HEK293 (cell line): Measurements from ENCODE around the gene CBLIF.

Source experiments
- CTCF ChIA-PET: fragments of 350-600 bp; formaldehyde crosslinking; extraction: SDS; loops from one replicate; lab custom pipeline; 2021; ENCODE audit warnings: antibody characterized with exemption; lab: Yijun Ruan, JAX
- POLR2A ChIA-PET: fragments of 300-600 bp; formaldehyde crosslinking; extraction: SDS; loops from one replicate; lab custom pipeline; 2020; ENCODE audit warnings: antibody characterized with exemption, inconsistent platforms; lab: Yijun Ruan, JAX
- H3K27ac ChIP-seq: fragments of 200-500 bp; sonication (Bioruptor generic); 2 replicates; pipeline ENCODE4 v1.5.1; 2014; ENCODE audit warnings: low read depth, low read length, control low read depth, inconsistent platforms; ENCODE audit errors: extremely low read depth
- H3K36me3 ChIP-seq, 2 experiments: fragments of 200-500 bp in 1 of 2; sonication (Bioruptor generic) in 1 of 2; 1 replicate in 1 of 2; 2 replicates in 1 of 2; pipeline ENCODE4 v1.5.1; 2014 to 2017; ENCODE audit warnings: inconsistent platforms in 2 of 2, low read length in 2 of 2; ENCODE audit not compliant: control insufficient read depth in 2 of 2, insufficient read depth in 1 of 2
- H3K4me1 ChIP-seq: fragments of 200-500 bp; sonication (Bioruptor generic); 2 replicates; pipeline ENCODE4 v1.5.1; 2014; ENCODE audit warnings: mild to moderate bottlenecking, low read length, inconsistent platforms; ENCODE audit not compliant: control insufficient read depth, insufficient read depth
- H3K4me3 ChIP-seq: 2 replicates; pipeline ENCODE4 v1.5.1; 2011; ENCODE audit warnings: low read depth, mild to moderate bottlenecking, control low read depth, low read length, moderate library complexity
- H3K9me3 ChIP-seq: fragments of 200-500 bp; sonication (Bioruptor generic); 2 replicates; pipeline ENCODE4 v1.5.1; 2014; ENCODE audit warnings: low read depth, low read length, inconsistent platforms; ENCODE audit not compliant: control insufficient read depth, insufficient read depth
- EGR2 ChIP-seq: fragments of 450-650 bp; formaldehyde crosslinking; IDR thresholded peaks from 2 replicates; pipeline ENCODE4 v1.5.1; 2016; ENCODE audit warnings: low read depth, missing biosample characterization, missing genetic modification characterization
- HOXC10 ChIP-seq: sonication (generic); formaldehyde crosslinking; IDR thresholded peaks from 2 replicates; pipeline ENCODE4 v1.8.1; 2023; ENCODE audit warnings: mild to moderate bottlenecking, missing genetic modification reagents
- KLF10 ChIP-seq: fragments of 450-650 bp; IDR thresholded peaks from 2 replicates; pipeline ENCODE4 v1.5.1; 2018; ENCODE audit warnings: missing biosample characterization, mild to moderate bottlenecking, missing genetic modification characterization
- KLF9 ChIP-seq: fragments of 450-650 bp; formaldehyde crosslinking; IDR thresholded peaks from 2 replicates; pipeline ENCODE4 v1.5.1; 2016; ENCODE audit warnings: missing biosample characterization, missing genetic modification characterization, low read depth
- ZIC2 ChIP-seq: fragments of 450-650 bp; formaldehyde crosslinking; IDR thresholded peaks from 2 replicates; pipeline ENCODE4 v1.5.1; 2016; ENCODE audit warnings: missing biosample characterization, missing genetic modification characterization
- ZNF114 ChIP-seq: fragments of 450-650 bp; formaldehyde crosslinking; IDR thresholded peaks from 2 replicates; pipeline ENCODE4 v1.5.0; 2017; ENCODE audit warnings: missing biosample characterization, missing genetic modification characterization
- ZNF174 ChIP-seq: fragments of 450-650 bp; formaldehyde crosslinking; IDR thresholded peaks from 2 replicates; pipeline ENCODE4 v1.5.0; 2017; ENCODE audit warnings: missing biosample characterization, mild to moderate bottlenecking, missing genetic modification characterization
- ZNF266 ChIP-seq: fragments of 450-650 bp; formaldehyde crosslinking; IDR thresholded peaks from 2 replicates; pipeline ENCODE4 v1.5.1; 2016; ENCODE audit warnings: missing biosample characterization, missing genetic modification characterization, low read depth
- ZNF335 ChIP-seq: fragments of 450-650 bp; formaldehyde crosslinking; conservative IDR thresholded peaks from 2 replicates; pipeline ENCODE4 v1.5.1; 2016; ENCODE audit warnings: missing biosample characterization, missing genetic modification characterization
- ZNF350 ChIP-seq: fragments of 450-650 bp; formaldehyde crosslinking; IDR thresholded peaks from 2 replicates; pipeline ENCODE4 v1.5.0; 2017; ENCODE audit warnings: missing biosample characterization, mild to moderate bottlenecking, missing genetic modification characterization
- ZNF416 ChIP-seq: fragments of 450-650 bp; formaldehyde crosslinking; IDR thresholded peaks from 2 replicates; pipeline ENCODE4 v1.5.1; 2016; ENCODE audit warnings: missing biosample characterization, missing genetic modification characterization
- ZNF621 ChIP-seq: fragments of 450-650 bp; formaldehyde crosslinking; IDR thresholded peaks from 2 replicates; pipeline ENCODE4 v1.5.1; 2017; ENCODE audit warnings: missing biosample characterization, missing genetic modification characterization
- ZNF654 ChIP-seq: fragments of 450-650 bp; formaldehyde crosslinking; IDR thresholded peaks from 2 replicates; pipeline ENCODE4 v1.5.1; 2016; ENCODE audit warnings: low read depth, missing biosample characterization, missing genetic modification characterization
- ZSCAN23 ChIP-seq: fragments of 450-650 bp; formaldehyde crosslinking; IDR thresholded peaks from 2 replicates; pipeline ENCODE4 v1.5.1; 2016; ENCODE audit warnings: missing biosample characterization, missing genetic modification characterization
- TF ChIP-seq, protein P1 (sequence below): fragments of 450-650 bp; IDR thresholded peaks from 2 replicates; pipeline ENCODE4 v1.5.1; 2018; ENCODE audit warnings: missing biosample characterization, missing genetic modification characterization
- TF ChIP-seq, protein P2 (sequence below): fragments of 450-650 bp; formaldehyde crosslinking; IDR thresholded peaks from 2 replicates; pipeline ENCODE4 v1.5.1; 2016; ENCODE audit warnings: missing biosample characterization, missing genetic modification characterization
- TF ChIP-seq, protein P3 (sequence below): fragments of 450-650 bp; formaldehyde crosslinking; IDR thresholded peaks from 2 replicates; pipeline ENCODE4 v1.5.1; 2017; ENCODE audit warnings: missing biosample characterization, missing genetic modification characterization
- TF ChIP-seq, protein P4 (sequence below): fragments of 450-650 bp; formaldehyde crosslinking; IDR thresholded peaks from 2 replicates; pipeline ENCODE4 v1.5.1; 2016; ENCODE audit warnings: missing biosample characterization, missing genetic modification characterization

The CBLIF gene

DNA sequence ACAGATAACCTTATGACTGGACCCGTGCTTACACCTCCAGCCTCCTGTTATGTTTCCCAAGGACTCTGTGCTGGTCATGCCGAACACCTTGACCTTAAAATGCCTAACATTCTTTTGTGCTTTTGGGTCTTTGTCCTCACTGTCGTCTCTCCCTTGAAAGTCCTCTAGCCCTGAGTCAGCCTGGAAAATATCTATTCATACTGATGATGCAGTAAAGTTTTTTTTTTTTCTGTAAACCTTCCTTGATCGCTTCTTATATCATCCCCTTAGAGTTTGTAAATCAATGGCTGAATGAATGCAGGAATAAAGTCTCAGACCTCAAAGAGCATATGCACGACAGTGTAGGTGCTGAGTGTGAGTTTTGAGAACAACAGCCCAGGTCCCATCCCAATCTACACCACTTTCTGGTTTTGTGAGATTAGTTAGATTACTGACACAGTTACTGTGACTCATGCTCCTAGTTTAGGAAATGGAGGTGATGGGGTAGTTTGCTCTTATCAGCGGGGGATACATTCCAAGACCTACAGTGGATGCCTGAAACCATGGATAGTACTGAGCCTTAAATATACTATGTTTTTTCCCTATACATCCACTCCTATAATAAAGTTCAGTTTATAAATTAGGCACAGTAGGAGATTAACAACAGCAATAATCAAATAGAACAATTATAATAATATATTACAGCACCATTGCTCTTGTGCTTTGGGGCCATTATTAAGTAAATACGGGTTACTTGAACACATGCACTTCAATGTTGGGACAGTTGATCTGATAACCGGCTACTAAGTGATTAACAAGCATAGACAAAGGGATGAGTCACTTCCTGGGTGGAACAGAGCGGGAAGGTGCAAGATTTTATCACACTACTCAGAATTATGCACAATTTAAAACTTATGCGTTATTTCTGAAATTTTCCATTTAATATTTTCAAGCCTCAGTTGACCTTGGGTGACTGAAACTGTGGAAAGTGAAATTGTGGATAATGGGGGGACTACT, 12.4 kb upstream of the CBLIF start:
- H3K4me1 ChIP-seq: no peaks in the 10 kb centered on the region
- POLR2A ChIA-PET: no interaction called here
- TF ChIP-seq EGR2 (tag by site-specific recombination): no peak
- TF ChIP-seq, protein P1, sequence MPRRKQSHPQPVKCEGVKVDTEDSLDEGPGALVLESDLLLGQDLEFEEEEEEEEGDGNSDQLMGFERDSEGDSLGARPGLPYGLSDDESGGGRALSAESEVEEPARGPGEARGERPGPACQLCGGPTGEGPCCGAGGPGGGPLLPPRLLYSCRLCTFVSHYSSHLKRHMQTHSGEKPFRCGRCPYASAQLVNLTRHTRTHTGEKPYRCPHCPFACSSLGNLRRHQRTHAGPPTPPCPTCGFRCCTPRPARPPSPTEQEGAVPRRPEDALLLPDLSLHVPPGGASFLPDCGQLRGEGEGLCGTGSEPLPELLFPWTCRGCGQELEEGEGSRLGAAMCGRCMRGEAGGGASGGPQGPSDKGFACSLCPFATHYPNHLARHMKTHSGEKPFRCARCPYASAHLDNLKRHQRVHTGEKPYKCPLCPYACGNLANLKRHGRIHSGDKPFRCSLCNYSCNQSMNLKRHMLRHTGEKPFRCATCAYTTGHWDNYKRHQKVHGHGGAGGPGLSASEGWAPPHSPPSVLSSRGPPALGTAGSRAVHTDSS (tag by site-specific recombination): no peak
- TF ChIP-seq, protein P2, sequence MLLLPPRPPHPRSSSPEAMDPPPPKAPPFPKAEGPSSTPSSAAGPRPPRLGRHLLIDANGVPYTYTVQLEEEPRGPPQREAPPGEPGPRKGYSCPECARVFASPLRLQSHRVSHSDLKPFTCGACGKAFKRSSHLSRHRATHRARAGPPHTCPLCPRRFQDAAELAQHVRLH (tag by site-specific recombination): no peak
- TF ChIP-seq ZNF174 (tag by site-specific recombination): no peak
- TF ChIP-seq ZNF335 (tag by site-specific recombination): no peak
- TF ChIP-seq, all 188 proteins: peak for 0
- no peaks in the 10 kb centered on the region for H3K36me3 ChIP-seq
- H3K27ac ChIP-seq: no peak overlapping the region
- H3K4me3 ChIP-seq: no peak overlapping the region
- CTCF ChIA-PET: no interaction called here
- no peaks in the 10 kb centered on the region for H3K9me3 ChIP-seq

DNA sequence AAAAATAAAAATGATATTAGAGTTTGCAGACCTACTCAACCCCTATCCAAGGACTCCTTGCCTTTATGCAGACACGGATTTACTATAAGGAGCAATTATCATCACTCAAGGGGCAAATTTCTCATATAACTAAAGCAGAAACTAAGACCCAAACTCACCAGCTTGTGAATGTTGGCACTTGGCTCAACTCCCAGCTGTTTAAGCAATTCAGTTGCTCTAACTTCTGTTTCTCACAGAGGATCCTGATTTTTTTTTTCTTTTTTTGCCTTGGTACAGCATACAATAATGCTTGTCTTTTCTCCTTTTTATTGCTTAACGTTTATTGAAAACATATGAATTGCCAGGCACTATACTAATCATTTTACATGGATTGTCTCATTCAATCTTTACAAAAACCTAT, 9.6 kb upstream of the CBLIF start:
- no peak for TF ChIP-seq HOXC10 (CRISPR knock-in tag)
- no peak for TF ChIP-seq KLF10 (tag by site-specific recombination)
- no peak for TF ChIP-seq ZNF621 (tag by site-specific recombination)
- TF ChIP-seq, protein P3, sequence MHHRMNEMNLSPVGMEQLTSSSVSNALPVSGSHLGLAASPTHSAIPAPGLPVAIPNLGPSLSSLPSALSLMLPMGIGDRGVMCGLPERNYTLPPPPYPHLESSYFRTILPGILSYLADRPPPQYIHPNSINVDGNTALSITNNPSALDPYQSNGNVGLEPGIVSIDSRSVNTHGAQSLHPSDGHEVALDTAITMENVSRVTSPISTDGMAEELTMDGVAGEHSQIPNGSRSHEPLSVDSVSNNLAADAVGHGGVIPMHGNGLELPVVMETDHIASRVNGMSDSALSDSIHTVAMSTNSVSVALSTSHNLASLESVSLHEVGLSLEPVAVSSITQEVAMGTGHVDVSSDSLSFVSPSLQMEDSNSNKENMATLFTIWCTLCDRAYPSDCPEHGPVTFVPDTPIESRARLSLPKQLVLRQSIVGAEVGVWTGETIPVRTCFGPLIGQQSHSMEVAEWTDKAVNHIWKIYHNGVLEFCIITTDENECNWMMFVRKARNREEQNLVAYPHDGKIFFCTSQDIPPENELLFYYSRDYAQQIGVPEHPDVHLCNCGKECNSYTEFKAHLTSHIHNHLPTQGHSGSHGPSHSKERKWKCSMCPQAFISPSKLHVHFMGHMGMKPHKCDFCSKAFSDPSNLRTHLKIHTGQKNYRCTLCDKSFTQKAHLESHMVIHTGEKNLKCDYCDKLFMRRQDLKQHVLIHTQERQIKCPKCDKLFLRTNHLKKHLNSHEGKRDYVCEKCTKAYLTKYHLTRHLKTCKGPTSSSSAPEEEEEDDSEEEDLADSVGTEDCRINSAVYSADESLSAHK (tag by site-specific recombination): no peak
- TF ChIP-seq ZNF654 (tag by site-specific recombination): no peak
- no peak for TF ChIP-seq KLF9 (tag by site-specific recombination)
- no peak for TF ChIP-seq ZSCAN23 (tag by site-specific recombination)
- TF ChIP-seq, protein P4, sequence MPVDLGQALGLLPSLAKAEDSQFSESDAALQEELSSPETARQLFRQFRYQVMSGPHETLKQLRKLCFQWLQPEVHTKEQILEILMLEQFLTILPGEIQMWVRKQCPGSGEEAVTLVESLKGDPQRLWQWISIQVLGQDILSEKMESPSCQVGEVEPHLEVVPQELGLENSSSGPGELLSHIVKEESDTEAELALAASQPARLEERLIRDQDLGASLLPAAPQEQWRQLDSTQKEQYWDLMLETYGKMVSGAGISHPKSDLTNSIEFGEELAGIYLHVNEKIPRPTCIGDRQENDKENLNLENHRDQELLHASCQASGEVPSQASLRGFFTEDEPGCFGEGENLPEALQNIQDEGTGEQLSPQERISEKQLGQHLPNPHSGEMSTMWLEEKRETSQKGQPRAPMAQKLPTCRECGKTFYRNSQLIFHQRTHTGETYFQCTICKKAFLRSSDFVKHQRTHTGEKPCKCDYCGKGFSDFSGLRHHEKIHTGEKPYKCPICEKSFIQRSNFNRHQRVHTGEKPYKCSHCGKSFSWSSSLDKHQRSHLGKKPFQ (tag by site-specific recombination): no peak
- no peak for TF ChIP-seq ZNF114 (tag by site-specific recombination)
- TF ChIP-seq ZNF266 (tag by site-specific recombination): no peak
- no peak for TF ChIP-seq ZNF350 (tag by site-specific recombination)
- TF ChIP-seq ZNF416: no peak
- no peak for TF ChIP-seq ZNF174 (tag by site-specific recombination)
- TF ChIP-seq ZIC2: no peak
- TF ChIP-seq, all 188 proteins: peak for 0
- Histone ChIP-seq H3K36me3 (no peaks in the 10 kb centered on the region), H3K4me1 (no peaks in the 10 kb centered on the region), H3K27ac (no peak overlapping the region), H3K9me3 (no peaks in the 10 kb centered on the region), H3K4me3 (no peak overlapping the region)
- POLR2A ChIA-PET: no interaction called here
- CTCF ChIA-PET: no interaction called here
